AG10803 (cell line): ENCODE measurements around the gene APOB.

Experiments used
- DNase-seq: peaks from one replicate; pipeline ENCODE4 v3.0.0; 2010; ENCODE audit warnings: low read depth
- H3K4me3 ChIP-seq: 2 replicates; pipeline ENCODE4 v1.5.1; 2011; ENCODE audit warnings: mild to moderate bottlenecking, low read length, control low read depth
- CTCF ChIP-seq: conservative IDR thresholded peaks from 2 replicates; pipeline ENCODE4 v1.5.1; 2011; ENCODE audit warnings: mild to moderate bottlenecking, low read length, control low read depth, inconsistent platforms

APOB gene

GRCh38 chr2:21005111-21005699 lies 38.7 kb downstream of the APOB start:
- TF ChIP-seq CTCF = no peak
- no peak overlapping the region for H3K4me3 ChIP-seq
- no peak for DNase-seq

- no peak overlapping the region for H3K4me3 ChIP-seq
- DNase-seq = no peak
- no peak for TF ChIP-seq CTCF
These were observed 39.7 kb downstream of the APOB start for GRCh38 chr2:21004181-21004572.

DNA sequence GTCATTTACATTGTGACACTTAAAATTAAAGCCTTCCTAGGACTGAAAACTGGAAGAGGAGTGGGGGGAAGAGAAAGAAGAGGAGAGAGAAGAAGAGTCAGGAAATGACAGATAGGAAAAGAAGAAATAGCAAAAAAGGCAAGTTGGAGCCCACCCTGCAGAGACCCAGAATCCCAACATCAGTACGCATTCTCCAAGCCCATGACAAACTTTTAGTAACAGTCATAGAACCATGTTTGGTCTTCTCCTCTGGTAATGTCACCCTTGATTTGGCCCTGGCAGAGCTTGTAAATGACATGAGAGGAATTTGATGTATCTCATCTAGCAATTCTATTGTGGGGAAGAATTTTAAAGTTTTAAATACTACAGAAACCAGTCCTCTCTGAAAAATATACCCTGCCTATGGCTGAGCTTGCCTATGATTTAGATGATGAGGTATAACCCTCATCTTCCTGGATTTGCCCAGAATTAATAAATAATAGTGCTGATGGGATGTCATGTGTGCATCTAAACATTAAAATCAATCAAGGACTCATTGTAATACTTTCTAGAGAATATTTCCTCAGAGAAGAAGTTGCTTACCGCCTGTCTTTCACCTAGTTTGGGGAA lies 40.2 kb downstream of the APOB start:
- no peak for DNase-seq
- H3K4me3 ChIP-seq = no peak overlapping the region
- TF ChIP-seq CTCF = no peak

DNA sequence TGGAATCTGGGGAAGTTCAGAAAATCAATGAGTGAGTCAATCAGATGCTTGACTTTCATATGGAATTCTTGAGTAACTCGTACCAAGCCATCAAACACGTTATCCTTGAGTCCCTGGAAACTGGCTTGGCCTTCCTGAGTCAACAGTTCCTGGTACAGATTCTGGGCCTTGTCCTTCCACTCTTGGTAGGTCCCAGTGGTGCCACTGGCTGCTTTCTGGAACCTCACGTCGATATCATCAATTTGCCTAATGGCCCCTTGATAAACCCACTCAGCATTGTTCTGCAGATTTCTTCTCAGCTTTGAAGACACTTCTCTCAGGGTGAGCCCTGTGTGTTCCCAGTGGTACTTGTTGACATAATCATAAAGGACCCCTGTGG lies 41.1 kb downstream of the APOB start:
- DNase-seq = no peak
- no peak overlapping the region for H3K4me3 ChIP-seq
- no peak for TF ChIP-seq CTCF

DNA sequence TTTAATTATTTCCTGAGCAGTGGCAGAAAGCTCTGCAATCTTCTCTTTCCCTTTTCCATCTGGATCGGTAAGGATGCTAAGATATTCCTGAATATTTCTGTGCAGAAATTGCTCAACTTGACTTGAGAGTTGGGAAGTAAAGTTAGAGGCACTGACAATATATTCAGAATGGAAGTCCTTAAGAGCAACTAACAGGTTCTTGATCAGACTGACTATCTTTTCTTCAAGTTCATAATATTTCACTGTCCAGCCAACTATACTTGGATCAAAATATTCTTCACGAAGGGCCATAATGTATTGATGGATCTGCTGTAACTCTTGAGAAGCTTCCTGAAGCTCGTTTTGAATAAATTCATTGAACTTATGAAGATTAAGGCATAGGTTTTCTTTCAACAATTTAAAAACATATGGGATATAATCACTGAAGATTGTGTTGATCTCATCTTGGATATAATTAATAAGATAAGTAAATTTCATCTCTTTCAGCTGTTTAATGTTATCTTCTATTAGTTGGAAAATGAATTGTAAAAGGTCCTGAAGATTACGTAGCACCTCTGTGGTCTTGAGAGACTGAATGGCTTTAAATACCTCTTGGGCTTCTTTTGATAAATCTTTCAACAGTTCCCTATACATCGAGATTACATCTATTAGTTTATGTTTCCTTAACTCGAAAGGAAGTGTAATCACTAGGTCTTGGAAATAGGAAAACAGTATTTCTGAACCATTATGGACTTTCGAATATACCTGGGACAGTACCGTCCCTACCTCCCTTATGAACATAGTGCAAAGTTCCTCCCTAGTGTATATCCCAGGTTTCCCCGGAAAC lies 41.7 kb downstream of the APOB start:
- no peak for TF ChIP-seq CTCF
- H3K4me3 ChIP-seq = no peak overlapping the region
- no peak for DNase-seq

- no peak for TF ChIP-seq CTCF
- H3K4me3 ChIP-seq = no peak overlapping the region
- no peak for DNase-seq
These were observed 42.5 kb downstream of the APOB start for GRCh38 chr2:21001225-21001946.
